ENCODE measurements around the gene TTC34.

DNA sequence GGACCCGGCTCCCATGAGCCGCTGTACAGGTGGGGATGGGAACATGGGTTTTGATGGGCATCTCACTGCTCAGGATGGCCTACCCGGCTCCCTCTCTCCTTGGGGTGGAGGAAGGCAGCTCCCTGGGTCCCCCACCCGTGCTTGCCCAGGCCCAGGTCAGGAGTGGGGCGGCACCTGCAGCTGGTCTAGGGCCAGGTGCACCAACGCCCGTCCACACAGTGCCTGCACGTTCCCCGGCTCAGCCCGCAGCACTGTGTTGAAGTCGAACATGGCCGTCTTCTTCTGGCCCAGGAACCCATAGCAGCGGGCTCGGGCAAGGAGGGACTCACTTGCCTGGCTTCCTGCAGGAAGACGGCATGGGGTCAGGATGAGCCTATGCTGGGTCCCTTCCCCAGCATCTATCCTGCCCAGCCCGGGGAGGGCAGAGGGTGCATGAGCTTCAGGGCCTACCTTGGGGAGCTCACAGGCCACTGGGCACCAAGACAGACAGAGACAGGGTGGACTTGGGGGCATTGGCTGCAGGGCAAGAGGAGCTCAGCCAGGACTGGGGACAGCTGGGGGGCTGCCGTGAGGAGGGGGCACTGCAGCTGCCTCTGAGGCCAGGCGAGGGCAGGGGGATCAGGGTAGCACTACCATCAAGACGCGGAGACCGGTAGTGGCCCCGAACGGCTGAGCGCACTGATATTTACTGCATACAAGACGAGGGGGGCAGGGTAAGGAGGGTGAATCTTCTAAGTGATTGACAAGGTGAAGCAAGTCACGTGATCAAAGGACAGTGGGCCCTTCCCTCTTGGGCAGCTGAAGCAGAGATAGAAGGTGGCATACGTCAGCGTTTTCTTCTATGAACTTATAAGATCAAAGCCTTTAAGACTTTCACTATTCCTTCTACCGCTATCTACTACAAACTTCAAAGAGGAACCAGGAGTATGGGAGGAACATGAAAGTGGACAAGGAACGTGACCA lies 17.8 kb downstream of the TTC34 start:
- TF ChIP-seq STAT6 (CRISPR knock-in tag; IDR thresholded peaks at IDR 0.05) = no peak
- TF ChIP-seq, protein P1, sequence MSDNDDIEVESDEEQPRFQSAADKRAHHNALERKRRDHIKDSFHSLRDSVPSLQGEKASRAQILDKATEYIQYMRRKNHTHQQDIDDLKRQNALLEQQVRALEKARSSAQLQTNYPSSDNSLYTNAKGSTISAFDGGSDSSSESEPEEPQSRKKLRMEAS (CRISPR knock-in tag; IDR thresholded peaks at IDR 0.05) = no peak
- TF ChIP-seq USF2 (CRISPR knock-in tag; IDR thresholded peaks at IDR 0.05) = no peak
- TF ChIP-seq MYNN (IDR thresholded peaks at IDR 0.05) = no peak
- no peak for TF ChIP-seq MYNN (CRISPR knock-in tag; IDR thresholded peaks at IDR 0.05)
- no peak for TF ChIP-seq MCM3 (IDR thresholded peaks at IDR 0.05)
- TF ChIP-seq, protein P2, sequence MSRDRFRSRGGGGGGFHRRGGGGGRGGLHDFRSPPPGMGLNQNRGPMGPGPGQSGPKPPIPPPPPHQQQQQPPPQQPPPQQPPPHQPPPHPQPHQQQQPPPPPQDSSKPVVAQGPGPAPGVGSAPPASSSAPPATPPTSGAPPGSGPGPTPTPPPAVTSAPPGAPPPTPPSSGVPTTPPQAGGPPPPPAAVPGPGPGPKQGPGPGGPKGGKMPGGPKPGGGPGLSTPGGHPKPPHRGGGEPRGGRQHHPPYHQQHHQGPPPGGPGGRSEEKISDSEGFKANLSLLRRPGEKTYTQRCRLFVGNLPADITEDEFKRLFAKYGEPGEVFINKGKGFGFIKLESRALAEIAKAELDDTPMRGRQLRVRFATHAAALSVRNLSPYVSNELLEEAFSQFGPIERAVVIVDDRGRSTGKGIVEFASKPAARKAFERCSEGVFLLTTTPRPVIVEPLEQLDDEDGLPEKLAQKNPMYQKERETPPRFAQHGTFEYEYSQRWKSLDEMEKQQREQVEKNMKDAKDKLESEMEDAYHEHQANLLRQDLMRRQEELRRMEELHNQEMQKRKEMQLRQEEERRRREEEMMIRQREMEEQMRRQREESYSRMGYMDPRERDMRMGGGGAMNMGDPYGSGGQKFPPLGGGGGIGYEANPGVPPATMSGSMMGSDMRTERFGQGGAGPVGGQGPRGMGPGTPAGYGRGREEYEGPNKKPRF (IDR thresholded peaks at IDR 0.05; ENCODE audit: low read depth, low read length) = no peak
- no peak for TF ChIP-seq ETS1 (conservative IDR thresholded peaks at IDR 0.05; ENCODE audit: control insufficient read depth, low read depth, low read length)
- no peak for TF ChIP-seq AFF4 (CRISPR knock-in tag; IDR thresholded peaks at IDR 0.05)
